OCI-LY7 (cell line): ENCODE measurements around the gene CNOT6L.

Experiments
- EZH2phosphoT487 ChIP-seq: fragments of 200-600 bp; sonication (generic); IDR thresholded peaks from 2 replicates; pipeline ENCODE4 v1.6.1; 2018; ENCODE audit warnings: low read depth, borderline replicate concordance, mild to moderate bottlenecking, mixed run types, antibody characterized with exemption, low read length, moderate library complexity, mixed read lengths
- TF ChIP-seq, protein P1 (sequence below): fragments of 200-600 bp; sonication (generic); conservative IDR thresholded peaks from 2 replicates; pipeline ENCODE4 v1.5.1; 2014; ENCODE audit warnings: mild to moderate bottlenecking, antibody characterized with exemption, low read length, moderate library complexity, mixed read lengths

DNA sequence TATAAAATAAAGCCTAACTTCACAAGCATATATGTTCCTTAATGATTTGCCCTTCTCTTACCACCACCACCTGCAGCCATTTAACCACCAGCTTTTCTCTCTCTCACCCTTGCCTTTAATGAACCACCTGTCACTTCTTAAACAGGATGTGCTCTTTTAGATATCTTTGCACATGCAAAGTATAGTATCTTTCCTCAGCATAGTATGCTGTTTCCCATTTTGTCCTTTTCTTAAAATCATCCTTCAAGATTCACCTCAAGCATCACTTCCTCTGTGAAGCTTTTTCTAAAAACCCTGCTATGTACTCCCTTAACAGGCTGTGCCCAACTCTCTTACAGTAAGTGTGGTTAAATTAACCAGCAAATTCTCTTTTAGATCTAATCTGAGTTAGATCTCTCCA lies 8.2 kb upstream of the CNOT6L start:
- TF ChIP-seq, protein P1, sequence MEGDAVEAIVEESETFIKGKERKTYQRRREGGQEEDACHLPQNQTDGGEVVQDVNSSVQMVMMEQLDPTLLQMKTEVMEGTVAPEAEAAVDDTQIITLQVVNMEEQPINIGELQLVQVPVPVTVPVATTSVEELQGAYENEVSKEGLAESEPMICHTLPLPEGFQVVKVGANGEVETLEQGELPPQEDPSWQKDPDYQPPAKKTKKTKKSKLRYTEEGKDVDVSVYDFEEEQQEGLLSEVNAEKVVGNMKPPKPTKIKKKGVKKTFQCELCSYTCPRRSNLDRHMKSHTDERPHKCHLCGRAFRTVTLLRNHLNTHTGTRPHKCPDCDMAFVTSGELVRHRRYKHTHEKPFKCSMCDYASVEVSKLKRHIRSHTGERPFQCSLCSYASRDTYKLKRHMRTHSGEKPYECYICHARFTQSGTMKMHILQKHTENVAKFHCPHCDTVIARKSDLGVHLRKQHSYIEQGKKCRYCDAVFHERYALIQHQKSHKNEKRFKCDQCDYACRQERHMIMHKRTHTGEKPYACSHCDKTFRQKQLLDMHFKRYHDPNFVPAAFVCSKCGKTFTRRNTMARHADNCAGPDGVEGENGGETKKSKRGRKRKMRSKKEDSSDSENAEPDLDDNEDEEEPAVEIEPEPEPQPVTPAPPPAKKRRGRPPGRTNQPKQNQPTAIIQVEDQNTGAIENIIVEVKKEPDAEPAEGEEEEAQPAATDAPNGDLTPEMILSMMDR = no peak
- no peak for TF ChIP-seq EZH2phosphoT487
